Activated T-helper 1 cell treated with Interleukin-2 at 50 U/mL for 16 hours (primary cell): ENCODE results near the gene UGT1A6.

ENCODE experiments used
- DNase-seq: peaks from one replicate; pipeline ENCODE4 v3.0.0-alpha.2; 2020; ENCODE audit warnings: low read depth

Gene UGT1A6

DNA sequence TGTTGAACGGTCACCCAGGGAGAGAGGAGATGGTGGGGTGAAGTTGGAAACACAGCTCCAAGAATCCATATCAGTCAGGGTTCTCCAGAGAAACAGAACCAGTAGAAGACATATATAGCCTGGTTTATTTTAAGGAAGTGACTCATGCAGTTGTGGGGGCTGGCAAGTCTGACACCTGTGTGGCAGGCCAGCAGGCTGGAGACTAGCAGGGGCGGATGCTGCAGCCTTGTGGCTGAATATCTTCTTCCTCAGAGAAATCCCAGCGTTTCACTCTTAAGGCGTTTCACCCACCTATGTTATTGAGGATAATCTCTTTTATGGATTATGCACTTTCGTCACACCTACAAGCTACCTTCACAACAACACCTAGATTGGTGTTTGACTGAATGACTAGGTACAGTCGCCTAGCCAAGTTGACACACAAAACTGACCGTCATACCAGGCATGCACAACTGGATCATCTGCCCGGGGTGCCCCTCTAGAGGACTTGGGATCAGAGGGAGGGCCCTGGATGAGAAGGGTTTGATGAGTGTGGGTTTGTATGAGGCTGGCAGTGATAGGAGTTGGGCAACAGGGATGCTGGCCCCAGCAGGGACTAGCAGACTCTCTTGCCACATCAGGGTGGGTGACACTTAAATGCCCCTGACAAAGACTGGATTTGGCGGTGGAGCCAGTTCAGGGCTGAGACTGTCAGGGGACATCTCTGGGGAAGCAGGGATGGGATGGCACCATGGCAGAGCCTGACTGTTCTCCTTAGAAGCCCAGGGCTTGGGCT is 108.9 kb downstream of the UGT1A6 start:
- DNase-seq, result no peak

DNA sequence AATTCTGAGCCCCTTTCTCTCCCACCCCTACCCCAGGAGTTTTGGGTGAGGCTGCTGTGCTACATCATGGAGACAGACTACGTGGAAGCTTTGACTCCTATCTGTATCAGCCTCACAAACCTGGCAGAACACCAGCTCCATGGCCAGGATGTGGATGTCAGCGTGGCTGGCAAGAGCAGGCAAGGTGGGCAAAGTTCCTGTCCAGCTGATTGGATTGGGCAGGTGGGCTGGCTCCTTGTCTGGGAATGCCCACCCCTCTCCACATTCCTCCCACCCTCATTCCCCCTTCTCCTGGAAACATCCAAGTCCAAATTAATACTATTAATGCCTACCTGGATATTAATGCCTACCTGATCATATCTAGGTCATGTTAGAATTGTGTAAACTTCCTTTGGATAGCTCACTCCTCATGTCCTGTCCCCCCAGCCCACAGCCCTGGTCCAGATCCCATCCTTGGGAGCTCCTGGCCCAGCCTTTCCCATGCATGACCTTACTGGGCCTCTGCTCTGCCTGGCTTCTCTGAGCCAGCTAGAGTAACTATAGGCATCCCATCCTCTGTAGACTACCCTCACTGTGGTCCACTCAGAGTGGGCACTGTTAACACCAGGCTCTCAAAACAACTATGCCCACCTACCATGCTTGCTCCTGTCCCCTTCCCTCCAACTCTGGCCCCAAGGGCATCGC is 109.6 kb downstream of the UGT1A6 start:
- DNase-seq, result no peak

DNA sequence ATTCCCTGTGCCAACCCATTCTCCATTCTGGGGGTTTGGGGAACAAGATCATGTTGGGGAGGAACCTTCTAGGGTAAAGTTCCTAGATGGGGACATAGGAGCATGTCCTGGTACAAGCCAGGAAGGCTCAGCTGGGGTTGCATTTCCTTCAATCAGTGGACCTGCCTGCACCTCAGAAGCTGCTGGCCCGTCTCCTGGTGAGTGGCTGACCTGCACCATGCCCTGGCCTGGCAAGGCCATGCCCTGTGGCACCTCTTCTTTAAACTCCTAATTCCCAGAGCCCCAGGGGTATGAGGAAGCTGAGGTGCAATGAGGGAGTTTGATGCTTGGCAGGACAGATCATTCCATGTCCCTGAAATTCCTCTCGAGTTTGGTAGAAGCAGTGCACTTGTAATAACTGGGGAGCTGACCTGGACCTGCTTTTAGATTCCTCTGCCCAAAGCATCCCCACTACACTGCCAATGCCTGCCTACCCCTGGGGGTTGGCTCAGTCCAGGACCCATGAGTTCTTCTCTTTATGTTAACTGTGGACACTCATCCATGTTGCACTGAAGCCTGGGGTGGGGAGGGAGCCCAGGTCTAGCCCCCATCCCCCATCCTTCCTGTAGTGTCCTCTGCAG is 110.7 kb downstream of the UGT1A6 start:
- DNase-seq, result no peak

DNA sequence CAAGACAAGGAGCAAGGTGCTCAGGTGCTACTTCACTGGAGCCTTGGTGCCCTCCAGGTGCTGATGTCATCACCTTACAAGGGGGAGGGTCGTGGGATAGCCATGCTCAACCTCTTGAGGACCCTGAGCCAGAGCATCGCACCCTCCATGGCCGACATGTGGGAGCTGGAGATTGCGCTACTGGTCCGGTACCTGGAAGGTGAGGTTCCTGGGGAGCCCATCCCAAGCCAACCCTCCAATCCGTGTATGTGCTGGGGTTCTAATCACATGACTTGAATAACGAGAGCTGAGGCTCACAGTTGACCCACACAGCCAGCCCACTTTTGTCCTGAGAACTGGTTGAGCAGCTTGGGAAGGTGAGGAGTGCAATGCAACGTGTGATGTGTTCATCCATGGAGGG is 111.3 kb downstream of the UGT1A6 start:
- DNase-seq, result no peak

DNA sequence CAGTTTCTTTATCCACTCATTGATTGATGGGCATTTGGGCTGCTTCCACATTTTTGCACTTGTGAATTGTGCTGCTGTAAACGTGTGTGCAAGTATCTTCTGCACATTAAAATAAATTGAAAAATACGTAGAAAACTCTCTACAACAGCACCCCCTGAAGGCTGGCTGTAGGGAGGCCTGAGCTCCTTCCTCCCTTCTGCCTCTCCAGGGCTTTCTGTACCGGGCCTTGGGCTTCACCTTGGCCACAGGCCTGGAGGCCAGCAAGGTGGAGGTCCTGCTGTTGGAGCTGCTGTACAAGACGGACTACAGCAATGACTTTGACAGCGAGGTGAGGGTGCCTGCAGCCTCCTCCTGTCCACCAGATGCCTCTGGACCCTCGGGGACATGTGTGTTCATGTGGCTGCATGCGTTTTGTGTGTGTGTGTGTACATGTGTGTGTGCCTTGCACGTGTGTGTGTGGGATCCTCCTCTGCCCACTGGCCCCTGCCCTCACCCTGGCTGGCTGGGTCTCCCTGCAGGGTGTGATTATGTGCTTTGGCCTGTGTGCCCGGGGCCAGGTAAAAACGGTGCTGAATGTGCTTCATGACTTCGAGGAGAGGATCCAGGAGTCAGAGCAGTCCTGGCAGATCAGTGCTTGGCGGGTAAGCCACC is 114.7 kb downstream of the UGT1A6 start:
- DNase-seq, result no peak

DNA sequence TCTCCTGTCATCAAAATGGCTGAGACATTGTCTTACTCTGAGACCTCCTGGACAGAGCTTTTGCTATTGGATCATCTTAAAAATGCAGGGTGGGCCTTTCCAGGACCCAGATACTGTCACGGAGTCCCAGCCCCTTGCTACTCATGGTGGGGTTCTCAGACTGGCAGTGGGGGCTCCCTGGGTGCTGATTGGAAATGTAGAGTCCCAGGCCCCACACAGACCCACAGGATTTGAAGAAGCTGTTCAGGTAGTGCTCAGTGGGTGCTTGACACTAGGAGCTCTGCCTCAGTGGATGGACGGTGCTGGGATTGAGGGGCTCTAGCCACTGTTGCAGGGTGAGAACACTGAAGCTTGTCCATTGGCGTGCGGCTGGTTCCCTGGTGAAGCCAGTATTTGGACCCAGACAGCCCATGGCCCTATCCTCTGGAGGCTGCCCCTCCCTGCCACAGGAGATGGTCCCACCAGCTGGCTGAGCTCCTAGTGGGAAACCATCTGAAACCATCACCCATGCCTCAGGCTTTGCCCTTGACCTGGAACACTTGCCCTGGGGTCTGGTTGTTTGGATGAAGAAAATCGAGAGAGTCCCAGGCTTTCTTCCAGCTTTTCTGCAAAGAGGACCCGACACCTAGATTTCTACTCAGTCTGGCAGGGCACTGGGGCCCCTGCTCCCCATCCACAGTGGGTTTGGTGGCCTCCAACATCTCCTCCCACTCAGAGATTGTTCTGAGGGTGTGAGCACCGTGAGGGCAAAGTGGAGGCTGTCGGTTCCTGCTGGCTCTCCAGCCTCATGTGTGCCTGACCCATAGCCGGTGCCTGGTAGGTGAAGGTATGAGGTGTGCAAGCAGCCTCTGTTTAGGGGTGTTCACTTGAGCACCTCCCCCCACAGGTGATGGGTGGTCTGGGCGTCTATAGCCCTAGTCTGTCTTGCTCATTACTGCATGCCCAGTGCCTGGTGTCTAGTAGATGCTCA is 115.6 kb downstream of the UGT1A6 start:
- DNase-seq, result no peak

DNA sequence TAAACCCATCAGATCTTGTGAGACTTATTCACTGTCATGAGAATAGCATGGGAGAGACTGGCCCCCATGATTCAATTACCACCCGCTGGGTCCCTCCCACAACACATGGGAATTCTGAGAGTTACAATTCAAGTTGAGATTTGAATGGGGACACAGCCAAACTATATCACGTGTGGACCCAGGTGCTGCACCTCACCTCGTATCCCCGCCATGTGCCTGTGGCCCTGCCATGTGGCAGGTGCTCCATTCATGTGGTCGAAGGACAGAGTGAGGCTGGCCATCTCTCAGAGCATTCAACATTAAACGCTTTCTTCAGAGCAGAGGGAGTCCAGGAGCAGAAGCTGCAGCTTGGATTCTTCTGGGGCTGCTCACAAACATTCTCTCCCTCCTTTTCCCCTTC is 117.7 kb downstream of the UGT1A6 start:
- no peak for DNase-seq

DNA sequence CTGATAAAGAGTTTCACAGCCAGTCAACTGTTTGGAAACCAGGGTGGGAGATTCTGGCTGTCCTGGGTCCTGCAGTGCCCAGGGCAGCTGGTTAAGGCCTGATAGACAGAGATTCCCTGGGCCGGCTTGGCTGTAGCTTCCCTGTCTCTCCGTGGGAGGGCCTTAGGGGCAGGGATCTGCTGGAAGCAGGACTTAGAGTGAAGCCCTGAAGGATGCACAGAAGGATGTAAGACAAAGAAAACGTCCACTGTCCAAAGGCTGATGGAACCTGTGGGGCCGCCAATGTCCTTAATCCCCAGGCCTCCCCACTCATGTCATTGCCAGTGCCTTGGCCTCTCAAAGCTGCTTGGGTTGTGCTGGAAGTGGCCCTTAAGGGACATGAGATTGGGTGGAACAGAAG is 118.4 kb downstream of the UGT1A6 start:
- DNase-seq, result no peak

DNA sequence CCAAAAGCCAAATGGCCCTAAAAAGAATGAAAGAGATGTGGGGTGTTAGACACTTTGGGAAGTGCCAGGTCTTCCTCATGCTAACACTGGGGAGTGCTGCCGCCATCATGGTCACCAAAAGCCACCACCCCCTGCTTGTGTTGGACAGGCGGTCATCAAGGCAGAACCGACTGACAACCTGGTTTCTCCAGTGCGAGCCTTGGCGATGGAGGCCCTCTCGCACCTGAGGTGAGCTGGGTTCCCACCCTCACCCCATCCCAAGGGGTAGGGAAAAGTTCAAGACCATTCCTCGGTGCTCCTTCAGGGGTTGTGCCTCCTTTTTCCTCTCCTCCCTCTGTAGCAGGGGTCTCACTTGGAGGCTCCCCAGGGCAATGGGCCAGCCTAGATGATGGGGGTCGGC is 119.0 kb downstream of the UGT1A6 start:
- no peak for DNase-seq

DNA sequence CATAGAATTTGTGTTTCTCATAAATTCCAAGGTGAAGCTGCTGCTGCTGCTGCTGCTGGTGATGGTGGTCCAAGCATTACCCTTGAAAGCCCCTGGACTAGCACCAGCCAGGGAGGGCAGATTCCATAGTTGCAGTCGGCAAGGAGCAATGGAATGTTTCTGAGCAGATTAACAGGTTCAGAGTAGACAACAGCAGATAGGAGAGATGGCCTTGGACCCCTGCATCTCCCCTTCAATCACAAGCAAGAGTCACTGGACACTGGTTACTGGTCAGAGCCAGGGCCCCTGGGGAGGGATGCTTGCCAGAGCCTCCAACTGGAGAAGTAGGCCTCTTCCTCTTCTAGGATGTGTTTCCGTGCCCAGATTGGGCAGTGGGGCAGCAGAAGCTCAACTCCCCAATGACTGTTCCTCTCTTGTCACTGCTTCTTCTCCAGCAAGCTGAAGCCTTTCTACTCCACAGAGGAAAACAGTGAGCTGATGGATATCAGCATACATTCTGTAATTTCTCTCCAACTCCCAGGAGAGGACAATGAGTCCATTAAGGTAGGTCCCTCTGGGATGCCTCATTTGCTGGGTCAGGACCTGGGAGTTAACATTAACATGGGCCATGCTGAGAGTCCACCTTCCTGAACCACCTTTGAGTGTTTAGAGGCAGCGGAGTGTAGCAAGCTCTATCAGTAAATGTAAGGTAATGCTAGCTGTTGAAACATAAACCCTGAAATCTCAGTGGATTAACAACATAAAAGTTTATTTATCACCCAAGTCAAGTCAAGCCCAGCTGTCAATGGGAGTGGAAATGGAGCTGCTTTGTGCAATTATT is 120.8 kb downstream of the UGT1A6 start:
- no peak for DNase-seq

DNA sequence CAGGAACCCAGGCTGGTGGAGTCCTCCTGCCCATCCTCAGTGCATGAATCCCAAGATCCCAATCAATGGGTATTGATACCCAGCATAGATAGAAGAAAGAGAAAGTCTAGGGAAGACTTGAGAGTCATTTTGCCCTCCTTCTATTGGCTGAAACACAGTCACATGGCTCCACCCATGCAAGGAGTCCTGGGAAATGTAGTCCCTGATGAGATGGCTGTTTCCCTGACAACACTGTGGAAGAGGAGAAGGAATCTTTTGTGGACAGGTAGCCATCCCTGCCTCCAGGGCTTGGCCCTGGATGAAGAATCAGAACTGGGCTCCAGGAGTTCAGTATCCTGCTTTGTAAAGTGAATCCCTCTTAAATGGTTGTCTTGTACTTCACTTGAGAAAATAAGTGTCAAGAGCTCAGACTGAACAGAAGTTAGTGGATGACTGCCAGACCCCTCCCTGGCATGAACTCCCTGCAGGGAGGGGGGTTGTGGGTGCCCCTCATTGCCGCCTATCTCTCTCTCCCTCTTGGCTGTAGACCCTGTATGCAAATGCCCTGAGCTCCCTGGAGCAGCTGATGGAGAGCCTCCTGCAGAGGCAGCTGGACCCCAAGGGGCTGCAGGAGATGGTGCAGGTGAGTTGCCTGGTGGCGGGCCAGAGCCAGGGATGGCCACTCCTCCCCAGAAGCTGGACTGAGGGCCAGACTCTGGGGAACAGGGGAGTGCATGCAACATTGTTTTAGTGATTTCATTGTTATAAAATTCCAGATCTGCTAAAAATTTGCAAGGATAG is 121.6 kb downstream of the UGT1A6 start:
- DNase-seq, result no peak

DNA sequence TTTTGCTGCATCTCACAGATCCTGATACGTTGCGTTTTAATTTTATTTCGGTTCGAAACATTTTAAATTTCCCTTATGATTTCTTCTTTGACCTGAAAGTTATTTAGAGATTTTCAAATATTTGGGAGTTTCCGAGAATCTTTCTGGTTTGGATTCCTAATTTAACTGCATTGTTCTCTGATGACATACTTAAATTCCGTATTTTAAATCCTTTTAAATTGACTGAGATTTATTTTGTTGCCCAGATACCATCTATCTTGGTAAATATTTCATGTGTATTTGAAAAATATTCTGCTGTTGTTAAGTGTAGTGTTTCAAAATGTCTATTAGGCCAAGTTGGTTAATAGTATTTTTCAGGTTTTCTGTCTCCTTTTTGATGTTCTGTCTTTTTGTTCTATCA is 123.2 kb downstream of the UGT1A6 start:
- DNase-seq, result no peak

DNA sequence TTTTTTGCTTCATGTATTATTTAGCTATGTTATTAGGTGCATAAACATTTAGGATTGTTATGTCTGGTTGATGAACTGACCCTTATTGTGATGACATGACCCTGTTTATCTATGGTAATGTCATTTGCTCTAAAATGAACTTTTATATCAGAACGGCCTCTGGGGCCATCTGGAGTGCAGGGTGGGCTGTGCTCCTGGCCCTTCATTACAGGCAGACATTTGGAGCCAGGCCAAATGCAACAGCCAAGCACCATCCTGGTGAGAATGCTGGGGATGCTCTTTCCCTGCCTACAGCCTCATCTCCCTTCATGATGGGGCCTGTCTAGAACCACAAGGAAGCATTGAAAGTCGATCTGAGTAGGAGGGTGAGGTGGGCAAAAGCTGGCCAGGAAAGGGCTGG is 123.6 kb downstream of the UGT1A6 start:
- no peak for DNase-seq

DNA sequence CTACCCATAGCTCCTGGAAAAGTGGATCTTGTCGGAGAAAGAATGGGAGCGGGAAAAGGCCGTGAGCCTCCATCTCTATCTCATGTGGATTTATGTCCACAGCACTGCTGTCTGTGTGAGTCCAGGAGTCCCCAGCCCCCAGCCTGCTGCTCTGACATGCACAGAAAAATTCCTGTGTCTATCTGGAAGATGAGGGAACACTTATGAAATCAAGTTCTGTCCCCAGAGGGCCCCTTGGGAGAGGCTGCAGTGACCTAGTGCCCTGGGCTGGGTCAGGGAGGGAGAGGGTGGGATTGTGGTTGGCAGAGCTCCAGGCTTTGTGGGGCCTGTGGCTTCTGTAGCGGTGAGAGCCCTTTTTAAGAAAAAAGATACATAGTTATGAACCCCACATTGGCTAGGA is 124.1 kb downstream of the UGT1A6 start:
- DNase-seq, result no peak

DNA sequence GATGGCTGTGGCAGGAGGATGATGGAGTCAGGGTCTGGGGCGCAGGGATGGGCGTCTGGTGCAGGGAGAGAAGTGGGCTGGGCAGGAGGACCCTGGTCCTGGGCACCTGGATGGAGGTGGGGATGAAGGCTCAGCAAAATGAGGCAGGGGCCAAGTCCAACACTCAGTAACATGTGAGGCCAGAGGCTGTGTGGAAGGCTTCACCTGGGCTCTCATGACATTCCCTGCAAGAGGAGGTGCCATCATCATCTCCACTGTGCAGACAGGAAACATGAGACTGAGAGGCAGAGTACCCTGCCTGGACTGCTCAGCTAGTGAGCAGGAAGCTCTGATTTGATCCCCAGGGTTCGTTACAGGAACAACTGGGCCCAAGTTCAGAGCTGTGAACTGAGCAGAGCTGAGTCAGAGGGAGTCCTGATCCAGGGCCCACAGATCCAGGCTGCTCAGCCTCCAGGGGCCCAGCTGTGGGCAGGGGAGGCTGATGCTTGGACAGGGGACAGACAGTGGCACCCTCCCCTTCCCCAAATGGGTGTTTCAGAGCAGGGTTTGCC is 124.7 kb downstream of the UGT1A6 start:
- no peak for DNase-seq

DNA sequence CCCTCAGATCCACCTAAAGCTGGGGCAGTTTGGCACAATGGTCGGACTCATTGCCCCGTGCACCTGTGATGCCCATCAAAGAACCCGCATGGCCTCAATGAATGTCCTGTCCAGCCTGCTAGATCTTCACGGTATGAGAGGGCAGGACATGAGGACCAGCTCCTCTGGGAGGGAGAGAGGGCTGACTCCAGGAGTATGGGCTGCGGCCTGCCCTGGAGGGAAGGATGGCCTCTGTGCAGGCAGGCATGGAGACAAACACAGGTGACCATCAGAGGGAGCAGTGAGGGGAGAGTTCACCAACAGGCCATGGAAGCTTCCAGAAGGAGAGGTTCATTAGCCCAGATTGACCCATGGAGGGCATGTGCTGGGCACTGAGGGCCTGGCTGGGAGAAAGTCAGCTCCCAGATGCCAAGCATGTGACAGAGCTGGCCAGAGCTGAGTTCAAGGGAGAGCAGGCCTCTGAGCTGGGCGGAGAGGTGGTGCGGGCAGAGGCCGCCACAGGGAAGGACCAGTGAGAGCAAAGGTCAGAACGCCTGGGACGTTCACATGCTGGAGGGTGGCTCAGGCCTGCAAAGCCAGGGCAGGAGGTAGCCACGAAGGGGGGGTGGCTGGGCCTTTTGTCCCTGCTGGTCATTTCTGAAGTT is 125.4 kb downstream of the UGT1A6 start:
- no peak for DNase-seq

DNA sequence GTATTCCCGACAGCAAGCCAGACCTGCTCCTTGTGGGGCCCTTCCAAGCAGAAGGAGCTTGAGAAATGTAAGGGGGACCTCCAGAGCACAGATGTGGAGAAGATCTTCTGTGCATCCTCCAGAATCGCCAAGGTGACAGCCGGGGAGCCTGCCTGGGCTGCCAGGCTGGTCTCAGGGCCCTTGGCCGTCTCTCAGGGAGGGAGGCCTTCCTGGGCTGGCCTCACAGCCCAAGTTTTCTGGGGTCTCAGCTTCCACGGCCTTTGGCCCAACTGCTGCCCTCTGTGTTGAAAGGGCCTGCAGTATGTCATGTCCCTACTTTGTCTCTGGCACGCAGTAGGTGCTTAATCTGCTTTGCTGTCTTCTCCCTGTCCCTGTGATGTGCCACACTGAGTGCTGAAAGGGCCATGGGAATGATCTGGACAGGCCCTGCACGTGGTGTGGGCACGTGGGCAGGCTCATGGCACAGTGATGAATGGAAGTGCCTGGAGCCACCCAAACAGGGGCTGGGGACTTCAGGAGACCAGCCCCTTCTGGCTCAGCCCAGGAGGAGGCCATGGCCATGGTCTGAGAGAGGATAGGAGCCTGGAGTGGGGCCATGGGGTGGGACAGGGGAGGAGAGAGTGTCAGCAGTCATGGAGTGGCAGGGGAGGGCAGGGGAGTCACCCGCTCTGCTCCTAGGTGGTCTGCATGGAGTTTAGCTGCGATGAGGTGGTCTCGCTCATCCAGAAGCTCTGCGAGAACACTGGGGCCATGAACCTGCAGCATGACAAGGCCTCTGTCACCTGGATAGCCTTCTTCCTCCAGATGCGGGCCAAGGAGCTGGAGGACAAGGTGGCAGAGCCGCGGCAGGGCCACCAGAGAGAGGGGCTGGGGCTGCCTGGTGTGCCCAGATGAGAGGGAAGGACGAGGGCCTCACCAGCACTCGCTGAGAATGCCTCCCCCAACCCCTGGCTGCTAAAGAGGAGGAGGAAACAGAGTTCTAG is 126.2 kb downstream of the UGT1A6 start:
- DNase-seq, result no peak
